GM18505 (cell line): ENCODE measurements around the gene SYNGR3.
"Not testable (repeated sequence)": the region's sequence is repeated elsewhere in the genome, so short reads cannot be mapped to it uniquely, and the experiment has no call there.

Experiments used
- ATAC-seq: cut with Tn5 transposase; IDR thresholded peaks from one replicate; pipeline ENCODE4 v1.9.1; 2021; ENCODE audit not compliant: unreplicated experiment
- POLR2A ChIP-seq: IDR thresholded peaks from 4 replicates; pipeline ENCODE4 v1.6.1; 2011; ENCODE audit warnings: borderline replicate concordance; ENCODE audit not compliant: insufficient read depth, insufficient read length; ENCODE audit errors: extremely low read depth

SYNGR3 gene

GRCh38 chr16:2030036-2030435, 40.3 kb downstream of the SYNGR3 start:
- ATAC-seq, result no peak
- TF ChIP-seq POLR2A, result no peak

DNA sequence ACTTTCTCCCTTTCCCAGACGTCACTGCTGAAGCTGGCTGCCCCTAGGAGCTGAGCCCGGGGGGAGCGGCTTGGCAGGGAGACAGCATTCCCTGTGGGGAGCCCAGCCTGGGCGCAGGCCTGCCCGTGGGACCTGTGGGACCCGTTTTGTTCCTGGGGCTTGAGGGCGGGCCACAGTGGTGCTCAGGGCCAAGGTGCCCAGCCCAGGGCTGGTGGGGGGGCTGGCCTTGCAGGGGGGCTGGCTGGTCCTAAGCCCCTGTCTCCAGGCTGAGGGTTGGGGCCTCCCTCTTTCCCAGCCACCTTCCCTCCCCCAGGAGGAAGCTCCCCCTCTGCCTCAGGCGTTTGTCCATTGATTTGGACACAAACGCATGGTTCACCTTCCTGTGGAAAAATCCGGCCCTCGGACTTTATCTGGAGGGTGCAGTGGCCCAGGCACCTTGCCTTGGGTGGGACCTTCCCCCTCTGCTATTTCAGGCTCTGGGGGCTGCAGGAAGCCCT, 41.4 kb downstream of the SYNGR3 start:
- no peak for TF ChIP-seq POLR2A
- ATAC-seq, result no peak

DNA sequence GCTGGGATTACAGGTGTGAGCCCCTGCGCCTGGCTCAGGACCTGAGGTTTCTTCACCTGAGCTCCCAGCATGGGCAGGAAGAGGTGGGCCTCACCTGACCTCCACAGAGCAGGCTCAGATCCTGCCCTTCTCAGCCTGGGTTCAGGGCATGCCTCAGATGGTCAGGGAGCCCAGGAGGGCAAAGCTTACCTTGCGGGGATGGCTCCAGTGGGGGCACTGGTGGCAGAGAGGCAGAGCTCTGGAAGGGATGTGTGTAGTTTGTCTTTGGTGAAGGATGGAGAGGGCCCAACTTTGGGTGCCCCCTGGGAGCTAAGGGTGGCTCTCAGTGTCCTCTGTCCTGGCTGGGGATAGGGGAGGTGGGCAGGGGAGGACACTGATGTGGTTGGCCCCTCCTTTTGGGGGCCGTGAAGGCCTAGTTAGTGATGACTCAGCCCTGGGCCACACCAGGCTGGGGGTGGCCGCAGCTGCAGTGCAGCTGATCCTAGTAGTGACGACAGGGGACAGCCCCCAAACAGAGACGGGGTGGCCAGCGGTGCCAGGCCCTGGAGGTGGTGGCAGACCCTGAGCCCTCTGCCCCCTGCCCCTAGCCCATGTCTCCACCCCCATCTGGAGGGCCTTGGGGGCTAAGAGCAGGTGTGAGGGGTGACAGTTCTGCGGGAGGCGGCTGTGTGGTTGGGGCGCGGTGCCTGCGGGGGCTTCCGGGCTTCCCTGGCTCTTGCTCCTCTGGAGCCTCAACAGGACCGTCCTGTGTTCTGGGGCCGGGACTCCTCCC, 42.7 kb downstream of the SYNGR3 start:
- TF ChIP-seq POLR2A, result no peak

GRCh38 chr16:2033057-2033908, 43.5 kb downstream of the SYNGR3 start:
- TF ChIP-seq POLR2A, result no peak
- ATAC-seq, result no peak

More for the DNA sequence above, 42.7 kb downstream of the SYNGR3 start:
- no peak for ATAC-seq

DNA sequence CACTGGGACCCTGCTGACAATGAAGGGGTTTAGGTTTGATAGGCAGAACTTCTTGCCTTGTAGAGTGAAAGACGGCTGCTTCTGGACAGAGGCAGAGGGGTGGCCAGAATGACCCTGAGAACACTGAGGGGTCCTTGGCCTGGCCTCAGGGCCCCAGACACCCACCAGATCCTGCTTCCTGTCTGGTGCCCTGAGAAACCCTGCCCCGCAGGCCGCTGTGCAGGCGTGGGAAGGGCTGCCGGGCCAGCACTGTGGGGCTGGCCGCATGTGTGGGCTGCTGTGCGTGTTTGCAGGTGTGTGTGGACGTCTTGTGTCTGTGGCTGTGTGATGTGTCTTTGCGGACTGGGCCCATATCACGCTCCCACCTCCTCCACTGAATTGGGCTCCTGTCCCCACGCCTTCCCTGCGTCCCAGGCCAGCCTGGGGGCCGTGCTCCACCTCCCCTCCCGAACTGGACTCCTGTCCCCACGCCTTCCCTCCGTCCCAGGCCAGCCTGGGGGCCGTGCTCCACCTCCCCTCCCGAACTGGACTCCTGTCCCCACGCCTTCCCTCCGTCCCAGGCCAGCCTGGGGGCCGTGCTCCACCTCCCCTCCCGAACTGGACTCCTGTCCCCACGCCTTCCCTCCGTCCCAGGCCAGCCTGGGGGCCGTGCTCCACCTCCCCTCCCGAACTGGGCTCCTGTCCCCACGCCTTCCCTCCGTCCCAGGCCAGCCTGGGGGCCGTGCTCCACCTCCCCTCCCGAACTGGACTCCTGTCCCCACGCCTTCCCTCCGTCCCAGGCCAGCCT, 44.3 kb downstream of the SYNGR3 start:
- ATAC-seq, result not testable (repeated sequence)

GRCh38 chr16:2034696-2035430, 45.1 kb downstream of the SYNGR3 start:
- no peak for TF ChIP-seq POLR2A
- ATAC-seq, result no peak

DNA sequence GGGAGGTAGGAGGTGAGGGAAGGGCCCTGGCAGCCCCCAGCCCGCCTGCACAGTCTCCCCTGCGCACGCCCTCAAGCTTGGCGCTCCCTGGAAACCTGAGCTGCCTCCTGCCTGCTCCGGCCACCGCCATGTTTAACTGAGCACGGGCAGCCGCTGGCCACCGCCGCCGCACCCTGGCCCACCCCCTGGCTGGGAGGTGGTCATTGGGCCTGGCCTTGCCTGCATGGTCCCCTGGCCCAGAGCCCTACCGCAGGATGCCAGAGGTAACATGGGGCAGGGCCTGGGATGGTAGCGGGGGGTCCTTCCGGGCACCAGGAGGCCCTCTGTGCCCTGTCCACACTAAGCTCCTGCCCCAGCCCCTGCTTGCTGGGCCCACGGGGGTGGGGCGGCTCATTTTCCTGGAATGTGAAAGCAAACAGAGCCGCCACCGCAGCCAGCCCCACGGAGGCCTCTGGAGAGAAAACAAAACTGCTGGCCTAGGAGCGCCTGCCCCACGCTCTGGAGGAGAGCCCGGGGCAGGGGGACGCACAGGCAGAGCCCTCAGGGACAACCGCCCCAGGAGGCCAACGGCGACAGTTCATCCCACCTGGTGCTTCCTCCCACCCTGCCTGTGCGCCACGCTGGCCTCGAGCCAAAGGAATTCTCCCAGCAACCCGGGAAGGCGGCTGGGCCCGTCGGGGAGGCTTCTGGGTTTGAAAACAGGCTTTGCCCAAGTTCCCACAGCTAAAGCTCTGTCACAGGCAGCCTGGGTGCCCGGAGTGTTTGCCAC, 45.8 kb downstream of the SYNGR3 start:
- no peak for TF ChIP-seq POLR2A
- no peak for ATAC-seq

DNA sequence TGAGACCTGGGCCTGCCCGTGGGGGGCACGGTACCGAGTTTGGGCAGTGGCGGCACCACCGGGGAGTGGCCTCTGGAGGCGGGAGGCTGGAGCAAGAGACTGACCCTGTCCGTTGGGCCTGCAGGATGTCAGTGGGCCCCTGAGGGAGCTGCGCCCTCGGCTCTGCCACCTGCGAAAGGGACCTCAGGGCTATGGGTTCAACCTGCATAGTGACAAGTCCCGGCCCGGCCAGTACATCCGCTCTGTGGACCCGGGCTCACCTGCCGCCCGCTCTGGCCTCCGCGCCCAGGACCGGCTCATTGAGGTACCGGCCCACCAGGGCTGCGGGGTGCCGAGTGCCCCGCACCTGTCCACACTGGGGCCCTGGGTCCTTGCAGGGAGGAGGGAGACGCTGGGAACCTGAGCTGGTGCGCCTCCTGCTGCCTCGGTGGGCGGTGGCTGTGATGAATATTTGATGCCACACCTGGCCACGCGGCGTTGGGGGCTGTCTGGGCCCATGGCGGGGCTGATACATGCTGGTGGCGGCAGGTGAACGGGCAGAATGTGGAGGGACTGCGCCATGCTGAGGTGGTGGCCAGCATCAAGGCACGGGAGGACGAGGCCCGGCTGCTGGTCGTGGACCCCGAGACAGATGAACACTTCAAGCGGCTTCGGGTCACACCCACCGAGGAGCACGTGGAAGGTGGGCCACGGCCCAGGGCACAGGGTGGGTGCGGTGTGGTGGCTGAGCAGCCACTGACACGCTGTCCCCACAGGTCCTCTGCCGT, 46.6 kb downstream of the SYNGR3 start:
- no peak for TF ChIP-seq POLR2A
- ATAC-seq, result no peak

DNA sequence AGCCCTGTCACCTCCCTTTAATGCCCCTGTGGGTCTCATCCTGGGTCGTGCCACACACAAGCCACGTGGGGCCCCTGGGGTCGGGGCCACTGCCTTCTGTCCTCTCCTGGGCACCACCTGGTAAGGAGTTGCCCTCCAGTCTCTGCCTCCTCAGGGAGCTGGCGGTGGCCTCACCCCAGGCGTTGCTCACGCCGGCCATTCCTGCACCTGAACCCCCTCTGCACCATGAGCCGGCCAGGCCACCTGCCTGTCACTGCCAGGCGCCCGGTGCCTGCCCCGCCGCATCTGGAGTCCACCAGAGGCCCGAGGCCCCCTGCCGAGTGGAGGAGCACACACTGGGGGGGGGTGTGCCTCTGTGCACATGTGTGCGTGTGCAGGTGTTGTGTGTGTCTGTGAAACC, 47.3 kb downstream of the SYNGR3 start:
- no peak for TF ChIP-seq POLR2A
- ATAC-seq, result no peak

GRCh38 chr16:2037647-2038381, 48.0 kb downstream of the SYNGR3 start:
- TF ChIP-seq POLR2A, result no peak
- ATAC-seq, result no peak
